ENCODE measurements around the gene AHNAK.

AHNAK gene

DNA sequence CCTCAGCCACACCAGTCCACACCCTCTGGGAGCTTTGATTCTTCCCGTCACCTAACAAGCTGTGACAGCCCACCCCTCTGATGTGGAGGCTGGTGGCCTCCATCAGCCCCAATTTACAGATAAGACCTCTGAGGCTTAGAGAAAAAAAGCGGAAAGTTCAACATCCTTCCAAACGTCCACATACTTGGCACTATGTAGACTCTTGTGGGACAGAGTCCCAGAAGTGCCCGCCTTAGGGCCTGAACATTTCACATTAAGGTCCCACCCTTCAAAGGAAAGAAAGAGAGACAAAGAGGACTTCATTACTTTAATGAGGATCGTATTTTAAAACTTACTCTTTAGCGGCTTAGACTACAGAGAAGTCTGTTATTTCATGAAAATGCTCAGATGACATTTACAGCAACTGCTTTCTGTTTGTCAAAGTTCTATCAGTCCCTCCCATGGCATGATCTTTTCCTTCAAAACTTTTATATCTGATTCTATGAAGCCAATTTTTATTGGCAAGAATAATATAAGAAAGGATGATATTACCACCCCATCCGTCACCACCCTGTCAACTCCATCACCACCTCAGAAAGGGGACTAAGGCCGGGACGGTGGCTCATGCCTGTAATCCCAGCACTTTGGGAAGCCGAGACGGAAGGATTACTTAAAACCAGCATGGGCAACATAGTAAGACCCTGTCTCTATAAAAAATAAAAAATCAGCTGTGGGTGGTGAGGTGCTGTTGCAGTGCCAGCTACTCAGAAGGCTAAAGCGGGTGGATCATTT, 143.5 kb downstream of the AHNAK start:
- TF ChIP-seq, protein P1, sequence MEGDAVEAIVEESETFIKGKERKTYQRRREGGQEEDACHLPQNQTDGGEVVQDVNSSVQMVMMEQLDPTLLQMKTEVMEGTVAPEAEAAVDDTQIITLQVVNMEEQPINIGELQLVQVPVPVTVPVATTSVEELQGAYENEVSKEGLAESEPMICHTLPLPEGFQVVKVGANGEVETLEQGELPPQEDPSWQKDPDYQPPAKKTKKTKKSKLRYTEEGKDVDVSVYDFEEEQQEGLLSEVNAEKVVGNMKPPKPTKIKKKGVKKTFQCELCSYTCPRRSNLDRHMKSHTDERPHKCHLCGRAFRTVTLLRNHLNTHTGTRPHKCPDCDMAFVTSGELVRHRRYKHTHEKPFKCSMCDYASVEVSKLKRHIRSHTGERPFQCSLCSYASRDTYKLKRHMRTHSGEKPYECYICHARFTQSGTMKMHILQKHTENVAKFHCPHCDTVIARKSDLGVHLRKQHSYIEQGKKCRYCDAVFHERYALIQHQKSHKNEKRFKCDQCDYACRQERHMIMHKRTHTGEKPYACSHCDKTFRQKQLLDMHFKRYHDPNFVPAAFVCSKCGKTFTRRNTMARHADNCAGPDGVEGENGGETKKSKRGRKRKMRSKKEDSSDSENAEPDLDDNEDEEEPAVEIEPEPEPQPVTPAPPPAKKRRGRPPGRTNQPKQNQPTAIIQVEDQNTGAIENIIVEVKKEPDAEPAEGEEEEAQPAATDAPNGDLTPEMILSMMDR (IDR thresholded peaks at IDR 0.05): no peak

DNA sequence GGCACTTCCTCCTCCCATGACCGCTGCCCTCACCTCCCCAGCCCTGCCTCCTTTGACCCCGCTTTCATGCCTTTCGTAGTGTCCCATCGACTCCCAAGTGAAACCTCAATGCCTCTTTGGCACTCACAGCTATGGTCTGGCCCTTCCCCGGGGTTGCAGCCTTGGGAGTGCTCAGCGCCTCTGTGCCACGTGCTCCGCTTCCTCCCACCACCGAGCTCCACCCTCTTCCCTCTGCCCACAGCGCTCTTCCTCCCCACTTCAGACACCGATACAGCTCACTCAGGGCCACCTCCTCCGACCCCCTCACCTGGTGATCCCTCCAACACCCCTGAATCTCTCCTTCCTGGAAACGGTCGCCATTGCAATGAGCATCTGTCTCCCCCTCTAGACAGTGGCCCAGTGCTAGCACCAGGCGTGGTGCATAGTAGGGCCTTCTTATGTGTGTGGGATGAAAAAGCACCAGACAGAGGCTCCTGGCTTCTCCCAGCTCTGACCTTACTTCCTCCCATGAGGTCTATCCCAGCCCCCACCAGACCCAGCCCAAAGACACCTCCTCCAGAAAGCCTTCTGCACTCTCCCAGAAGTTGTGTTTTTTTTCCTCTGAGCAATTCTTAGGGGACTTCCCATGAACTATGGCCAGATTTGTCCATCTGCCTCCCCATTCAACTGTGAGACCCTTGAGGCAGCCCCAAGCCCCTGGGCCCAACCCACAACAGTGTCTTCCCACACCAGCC, 144.2 kb downstream of the AHNAK start:
- TF ChIP-seq, protein P1 (IDR thresholded peaks at IDR 0.05): no peak

DNA sequence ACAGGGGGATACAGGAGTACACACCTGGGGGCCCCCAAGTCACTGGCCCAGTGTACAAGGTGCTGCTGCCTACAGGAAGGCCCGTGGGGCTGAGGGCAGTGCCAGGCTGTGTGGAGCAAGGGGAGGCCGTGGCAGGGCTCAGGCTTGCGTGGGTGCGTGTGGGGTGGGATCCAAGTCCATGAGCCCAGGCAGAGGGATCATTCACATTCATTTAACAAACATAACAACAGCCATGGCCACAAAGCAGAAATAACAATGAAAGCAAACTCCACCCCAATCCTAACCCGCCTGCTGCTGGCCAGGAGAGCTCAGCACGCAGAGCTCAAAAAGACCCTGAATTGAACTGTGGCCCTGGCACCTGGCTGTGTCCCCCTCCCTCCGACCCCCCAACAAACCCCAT, 144.8 kb downstream of the AHNAK start:
- TF ChIP-seq, protein P1 (IDR thresholded peaks at IDR 0.05): no peak

DNA sequence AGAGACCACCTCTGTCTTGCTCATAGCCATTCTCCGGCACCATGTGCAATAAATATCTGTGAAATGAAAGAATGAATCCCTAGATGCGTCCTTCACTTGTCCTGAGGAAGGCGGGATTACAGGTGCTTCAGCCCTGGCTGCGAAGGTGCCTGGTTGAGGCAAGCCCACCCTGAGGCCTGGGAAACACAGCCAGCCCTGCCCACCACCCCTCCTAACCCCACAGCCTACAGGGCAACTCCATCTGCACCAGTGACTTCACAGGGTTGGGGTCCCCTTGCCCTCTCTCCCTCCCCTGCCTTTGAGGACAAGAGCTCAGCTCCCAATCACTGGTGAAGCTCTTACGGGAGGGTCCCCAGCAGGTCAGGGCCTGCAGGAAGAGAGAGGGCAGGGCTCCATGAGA, 145.2 kb downstream of the AHNAK start:
- TF ChIP-seq, protein P1 (IDR thresholded peaks at IDR 0.05): no peak

DNA sequence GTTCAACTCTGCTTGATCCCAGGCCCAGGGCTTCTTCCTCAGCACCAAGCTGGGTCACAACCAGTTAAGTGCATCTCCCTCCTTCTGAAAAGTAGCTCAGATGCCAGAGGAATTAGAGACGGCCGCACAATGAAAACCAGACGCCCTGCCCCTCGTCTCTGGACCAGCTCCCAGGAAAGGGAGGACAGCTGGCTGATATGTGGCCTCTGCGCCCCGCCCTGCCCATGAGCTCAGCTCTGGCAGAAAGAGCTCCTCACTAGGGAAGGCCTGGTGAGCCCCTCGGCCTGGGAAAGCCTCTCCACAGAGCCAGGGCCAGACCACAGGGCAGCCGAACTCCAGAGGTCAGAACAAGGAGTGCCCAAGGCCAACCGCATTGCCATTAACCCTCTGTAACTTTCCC, 145.8 kb downstream of the AHNAK start:
- TF ChIP-seq, protein P1 (IDR thresholded peaks at IDR 0.05): no peak

DNA sequence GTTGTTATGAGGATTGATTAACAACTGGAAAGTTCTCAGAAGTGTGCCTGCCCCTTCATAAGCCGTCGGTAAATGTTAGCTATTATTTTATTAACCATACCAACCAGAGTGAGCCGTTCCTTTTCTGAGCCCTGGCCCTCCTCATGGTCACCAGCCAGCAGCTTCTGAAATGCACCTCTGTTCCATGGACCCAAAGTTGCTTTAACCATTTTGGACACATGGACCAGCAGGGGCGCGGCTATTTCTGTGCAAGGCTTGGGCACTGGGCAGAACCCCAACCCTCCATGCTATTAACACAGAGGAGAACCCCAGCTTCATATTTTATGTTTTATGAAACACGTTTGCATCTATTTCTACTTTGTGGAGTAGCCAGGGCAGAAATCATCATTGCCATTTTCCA, 146.3 kb downstream of the AHNAK start:
- TF ChIP-seq, protein P1 (IDR thresholded peaks at IDR 0.05): no peak

DNA sequence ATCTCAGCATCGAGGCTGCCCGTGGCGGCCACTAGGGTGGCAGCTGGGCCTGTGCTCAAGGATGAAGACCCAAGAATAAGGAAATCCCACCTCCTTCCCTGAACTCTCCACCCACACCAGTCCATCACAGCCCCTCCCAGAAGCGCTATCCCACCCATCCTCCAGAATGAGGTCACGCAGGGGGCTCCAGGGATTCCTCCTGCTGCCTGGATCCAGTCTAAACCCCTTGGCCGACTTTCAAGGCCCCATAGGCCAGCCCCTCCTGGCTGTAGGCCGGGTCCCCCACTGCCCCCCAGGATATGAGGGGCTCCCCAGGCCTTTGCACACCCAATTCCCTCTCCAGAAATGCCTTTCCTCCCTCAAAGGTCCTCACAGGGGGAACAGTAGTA, 146.7 kb downstream of the AHNAK start:
- TF ChIP-seq, protein P1 (IDR thresholded peaks at IDR 0.05): no peak
